Colon (tissue), 2 donors: ENCODE measurements around the gene TBC1D2.

Source experiments
- FAIRE-seq: peaks from 2 replicates; lab custom pipeline; 2012; peaks lifted over from hg19 to GRCh38; lab: Jason Lieb, UNC
- donor health status: control.
- donor health status: control.

Gene TBC1D2

GRCh38 chr9:98171176-98171925, 84.1 kb downstream of the TBC1D2 start:
- FAIRE-seq = no peak

GRCh38 chr9:98168941-98169488, 86.4 kb downstream of the TBC1D2 start:
- FAIRE-seq = no peak

- no peak for FAIRE-seq
These were observed 87.2 kb downstream of the TBC1D2 start for GRCh38 chr9:98168153-98168780.

GRCh38 chr9:98164912-98165311, 90.5 kb downstream of the TBC1D2 start:
- FAIRE-seq = no peak

- no peak for FAIRE-seq
These were observed 92.8 kb downstream of the TBC1D2 start for GRCh38 chr9:98162613-98163012.

- FAIRE-seq = no peak
These were observed 93.6 kb downstream of the TBC1D2 start for GRCh38 chr9:98161851-98162250.

GRCh38 chr9:98159790-98160189, 95.7 kb downstream of the TBC1D2 start:
- FAIRE-seq = no peak

GRCh38 chr9:98159301-98159700, 96.1 kb downstream of the TBC1D2 start:
- no peak for FAIRE-seq

GRCh38 chr9:98158071-98158831, 97.2 kb downstream of the TBC1D2 start:
- FAIRE-seq = no peak

- no peak for FAIRE-seq
These were observed 98.1 kb downstream of the TBC1D2 start for GRCh38 chr9:98157372-98157771.

GRCh38 chr9:98154678-98155077, 100.8 kb downstream of the TBC1D2 start:
- FAIRE-seq = no peak

GRCh38 chr9:98152526-98152925, 102.9 kb downstream of the TBC1D2 start:
- no peak for FAIRE-seq

- FAIRE-seq = no peak
These were observed 104.7 kb downstream of the TBC1D2 start for GRCh38 chr9:98150721-98151120.

- FAIRE-seq = no peak
These were observed 105.3 kb downstream of the TBC1D2 start for GRCh38 chr9:98150164-98150563.

GRCh38 chr9:98149422-98149821, 106.0 kb downstream of the TBC1D2 start:
- FAIRE-seq = no peak
